Brain microvascular endothelial cell (primary cell): ENCODE measurements around the gene UQCRC1.

Source experiments
- DNase-seq: peaks from one replicate; pipeline ENCODE4 v3.0.0-alpha.2; 2020
- H3K27ac ChIP-seq: fragments of 250-450 bp; sonication (Bioruptor Pico); 2 replicates; pipeline ENCODE4 v1.5.1; 2020; ENCODE audit warnings: mild to moderate bottlenecking, moderate library complexity
- H3K27me3 ChIP-seq: fragments of 250-450 bp; sonication (Bioruptor Pico); replicated peaks from 2 replicates; pipeline ENCODE4 v1.5.1; 2020; ENCODE audit warnings: mild to moderate bottlenecking
- H3K36me3 ChIP-seq: fragments of 250-450 bp; sonication (Bioruptor Pico); replicated peaks from 2 replicates; pipeline ENCODE4 v1.5.1; 2020; ENCODE audit warnings: mild to moderate bottlenecking
- H3K4me3 ChIP-seq: 2 replicates; pipeline ENCODE4 v1.5.1; 2011; ENCODE audit warnings: low read depth, mild to moderate bottlenecking, control low read depth, low read length, moderate library complexity
- in situ Hi-C: cut with HindIII; loops from 2 replicates; pipeline ENCODE4 v1.10.0; 2017; ENCODE audit warnings: low sequenced_read_pairs, low pct_ligation_motif_present
- TF ChIP-seq, protein P1 (sequence below): IDR thresholded peaks from 2 replicates; pipeline ENCODE4 v1.5.1; 2011; ENCODE audit warnings: low read depth, mild to moderate bottlenecking, moderate library complexity, low read length, control low read depth, inconsistent platforms; ENCODE audit errors: missing control alignments

The UQCRC1 gene

DNA sequence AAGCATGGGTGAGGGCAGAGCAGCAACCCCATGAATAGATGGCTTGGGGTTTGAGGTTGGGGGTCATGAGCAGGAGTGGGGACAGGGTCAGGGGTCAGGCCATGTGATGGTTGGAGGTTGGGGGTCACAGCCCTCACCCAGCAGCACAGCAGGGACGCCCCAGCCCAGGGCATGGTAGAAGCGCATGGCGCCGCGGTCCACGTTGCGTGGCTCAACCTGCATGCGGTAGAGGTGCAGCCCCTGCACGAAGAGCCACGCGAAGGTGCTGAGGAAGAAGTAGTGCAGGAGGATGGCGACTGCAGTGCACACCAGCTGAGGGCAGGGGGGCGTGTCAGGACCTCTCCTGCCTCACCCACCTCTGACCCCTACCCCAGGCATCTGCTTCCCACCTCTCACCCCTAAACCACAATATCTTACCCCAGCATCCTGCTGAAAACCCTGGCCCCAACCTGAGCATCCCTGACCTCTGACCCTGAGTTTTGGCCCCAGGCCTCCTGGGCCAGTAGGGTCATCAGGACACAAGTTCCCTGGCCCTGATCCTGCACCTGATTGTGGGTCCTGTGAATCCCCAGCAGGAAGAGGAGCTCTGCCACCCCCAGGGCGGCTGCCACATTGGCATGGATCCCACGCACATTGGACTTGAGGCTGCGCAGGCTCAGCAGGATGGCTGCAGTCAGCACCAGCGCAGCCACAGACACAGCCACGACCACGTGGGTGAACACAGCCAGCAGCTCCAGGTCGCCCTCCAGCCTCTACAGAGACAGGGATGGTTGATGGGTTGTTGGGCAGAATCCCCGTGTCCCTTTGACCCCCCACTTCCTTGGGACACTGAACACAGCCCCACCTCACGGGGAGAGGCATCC, 35.7 kb upstream of the UQCRC1 start:
- TF ChIP-seq, protein P1, sequence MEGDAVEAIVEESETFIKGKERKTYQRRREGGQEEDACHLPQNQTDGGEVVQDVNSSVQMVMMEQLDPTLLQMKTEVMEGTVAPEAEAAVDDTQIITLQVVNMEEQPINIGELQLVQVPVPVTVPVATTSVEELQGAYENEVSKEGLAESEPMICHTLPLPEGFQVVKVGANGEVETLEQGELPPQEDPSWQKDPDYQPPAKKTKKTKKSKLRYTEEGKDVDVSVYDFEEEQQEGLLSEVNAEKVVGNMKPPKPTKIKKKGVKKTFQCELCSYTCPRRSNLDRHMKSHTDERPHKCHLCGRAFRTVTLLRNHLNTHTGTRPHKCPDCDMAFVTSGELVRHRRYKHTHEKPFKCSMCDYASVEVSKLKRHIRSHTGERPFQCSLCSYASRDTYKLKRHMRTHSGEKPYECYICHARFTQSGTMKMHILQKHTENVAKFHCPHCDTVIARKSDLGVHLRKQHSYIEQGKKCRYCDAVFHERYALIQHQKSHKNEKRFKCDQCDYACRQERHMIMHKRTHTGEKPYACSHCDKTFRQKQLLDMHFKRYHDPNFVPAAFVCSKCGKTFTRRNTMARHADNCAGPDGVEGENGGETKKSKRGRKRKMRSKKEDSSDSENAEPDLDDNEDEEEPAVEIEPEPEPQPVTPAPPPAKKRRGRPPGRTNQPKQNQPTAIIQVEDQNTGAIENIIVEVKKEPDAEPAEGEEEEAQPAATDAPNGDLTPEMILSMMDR = no peak
- no peak overlapping the region for H3K4me3 ChIP-seq
- in situ Hi-C loops = no loop called here

DNA sequence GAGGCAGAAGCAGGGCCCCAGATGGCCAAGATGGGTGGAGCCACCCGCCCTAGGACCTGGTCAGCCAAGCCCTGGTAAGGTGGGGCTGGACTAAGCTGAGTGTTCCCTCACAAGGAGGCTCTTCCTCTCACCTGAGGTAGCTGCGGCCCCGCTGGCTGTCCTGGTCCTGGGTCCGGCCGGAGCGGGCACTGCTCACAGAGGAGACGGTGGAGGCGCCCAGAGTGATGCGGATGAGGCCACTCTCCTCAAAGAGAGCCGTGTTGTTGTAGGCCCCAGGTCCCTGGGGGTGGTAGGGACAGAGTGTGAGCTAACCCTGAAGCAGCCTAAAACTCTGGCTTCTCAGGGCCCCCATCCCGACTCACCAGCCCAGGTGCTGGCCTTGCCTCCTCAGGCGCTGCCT, 33.2 kb upstream of the UQCRC1 start:
- Histone ChIP-seq H3K4me3 (no peak overlapping the region), H3K27ac (no peak overlapping the region), H3K36me3 (no peaks in the 10 kb centered on the region), H3K27me3 (no peaks in the 10 kb centered on the region)
- no peak for DNase-seq
- in situ Hi-C loops = no loop called here
- TF ChIP-seq, protein P1 = no peak

More for the DNA sequence above, 35.7 kb upstream of the UQCRC1 start:
- no peak for DNase-seq
- Histone ChIP-seq H3K27me3 (no peaks in the 10 kb centered on the region), H3K36me3 (no peaks in the 10 kb centered on the region), H3K27ac (no peak overlapping the region)

DNA sequence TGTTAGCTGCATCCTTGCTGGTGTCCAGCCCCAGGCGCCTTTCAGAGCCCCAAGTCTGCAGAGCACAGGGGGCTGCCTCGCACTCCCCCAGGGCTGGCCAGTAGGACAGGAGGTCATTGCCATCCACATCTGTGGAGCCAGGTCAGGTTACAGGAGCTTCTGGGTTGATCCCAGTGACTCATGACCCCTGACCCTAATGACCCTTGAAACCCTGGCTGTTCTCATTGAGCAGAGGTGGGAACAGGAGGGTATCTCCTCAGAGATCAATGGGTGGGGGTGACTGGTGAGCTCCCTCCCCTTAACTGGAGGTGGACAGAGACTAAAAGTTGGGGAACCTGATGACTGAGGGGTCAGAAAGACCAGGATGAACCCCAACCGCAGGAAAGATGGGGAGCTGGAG, 31.9 kb upstream of the UQCRC1 start:
- no peak overlapping the region for H3K4me3 ChIP-seq
- H3K27me3 ChIP-seq = no peaks in the 10 kb centered on the region
- no peak for DNase-seq
- no peaks in the 10 kb centered on the region for H3K36me3 ChIP-seq
- in situ Hi-C loops = no loop called here
- H3K27ac ChIP-seq = no peak overlapping the region
- TF ChIP-seq, protein P1 = no peak

DNA sequence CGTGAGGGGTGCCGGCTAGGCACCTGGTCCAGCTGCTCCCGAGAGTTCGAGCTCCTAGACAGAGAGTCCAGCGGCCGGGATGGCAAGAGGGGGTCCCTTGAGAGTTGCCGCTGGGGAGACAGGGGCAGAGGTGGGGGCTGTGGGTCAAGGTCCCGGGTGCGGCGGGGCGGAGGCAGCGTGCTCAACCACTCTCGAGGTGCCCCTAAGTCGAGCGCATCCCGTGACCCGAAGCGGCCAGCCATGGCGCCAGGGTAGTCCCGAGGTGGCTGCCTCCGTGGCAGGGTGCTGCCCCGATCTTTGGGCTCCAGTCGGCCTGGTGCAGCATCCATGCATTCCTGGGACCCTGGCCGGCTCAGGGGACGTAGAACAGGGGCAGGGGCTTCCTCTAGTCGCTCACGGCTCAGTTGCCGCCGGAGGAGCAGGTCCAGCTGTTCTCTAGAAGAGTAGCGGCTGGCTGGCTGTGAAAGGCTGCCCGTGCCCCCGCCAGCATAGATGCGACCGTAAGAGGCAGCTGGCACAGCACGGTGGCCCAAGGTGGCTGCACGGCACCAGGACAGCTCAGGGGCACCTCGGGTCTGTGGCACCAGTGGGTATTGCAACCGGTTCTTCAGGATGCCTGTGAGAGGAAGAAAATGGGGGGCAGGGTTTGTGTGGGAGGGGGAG, 30.6 kb upstream of the UQCRC1 start:
- H3K36me3 ChIP-seq = no peaks in the 10 kb centered on the region
- TF ChIP-seq, protein P1 = no peak
- in situ Hi-C loops = no loop called here
- H3K27ac ChIP-seq = no peak overlapping the region
- no peak overlapping the region for H3K4me3 ChIP-seq
- no peaks in the 10 kb centered on the region for H3K27me3 ChIP-seq
- DNase-seq = no peak

DNA sequence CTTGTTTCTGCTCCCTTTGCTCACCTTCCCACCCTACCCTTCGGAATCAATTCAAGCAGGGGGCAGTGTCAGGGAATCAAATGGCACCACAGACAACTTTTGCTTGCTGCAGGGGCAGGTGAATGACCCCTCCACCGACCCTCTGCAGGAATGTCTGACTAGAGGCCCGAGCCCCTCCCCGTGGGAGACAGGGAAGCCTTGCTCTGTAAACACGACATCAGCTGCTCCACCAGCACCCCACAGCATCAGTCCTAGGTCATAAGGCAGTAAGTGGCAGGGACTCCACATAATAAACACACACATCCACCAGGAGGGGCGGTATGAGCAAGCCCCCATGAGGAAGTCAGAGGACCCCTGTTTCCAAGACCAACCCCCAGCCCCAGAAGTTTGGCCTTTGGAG, 27.9 kb upstream of the UQCRC1 start:
- Histone ChIP-seq H3K27ac (no peak overlapping the region), H3K27me3 (no peaks in the 10 kb centered on the region), H3K36me3 (no peaks in the 10 kb centered on the region), H3K4me3 (no peak overlapping the region)
- TF ChIP-seq, protein P1 = peak; percentile 8
- DNase-seq = no peak
- in situ Hi-C loops = no loop called here
